Mucosa of descending colon (tissue), 3 donors: Measurements from ENCODE around the gene SCTR. TPM values are rescaled to one million over a fixed set of nuclear protein-coding genes. Genes with fewer than 3 reads are reported as not detected.

ENCODE experiments used
- ATAC-seq: fragments of 200-7000 bp; cut with Tn5 transposase; one replicate; pipeline ENCODE4 v1.9.1; 2020; ENCODE audit warnings: mild to moderate bottlenecking, moderate library complexity
- DNase-seq, 3 donors: peaks; one replicate each; pipeline ENCODE4 v3.0.0-alpha.2; 2020
- H3K36me3 ChIP-seq: fragments of 200-600 bp; one replicate; pipeline ENCODE4 v1.8.0; 2021; ENCODE audit warnings: low read depth, mild to moderate bottlenecking
- H3K4me1 ChIP-seq: fragments of 200-600 bp; one replicate; pipeline ENCODE4 v1.8.0; 2021; ENCODE audit warnings: low read depth, mild to moderate bottlenecking
- H3K4me3 ChIP-seq: fragments of 200-600 bp; one replicate; pipeline ENCODE4 v1.8.0; 2021; ENCODE audit warnings: mild to moderate bottlenecking
- H3K9me3 ChIP-seq: fragments of 200-600 bp; one replicate; pipeline ENCODE4 v1.8.0; 2021; ENCODE audit warnings: mild to moderate bottlenecking
- intact Hi-C, 2 donors: fragments of 100-400 bp; cut with DNase I in 1 of 2; cut with micrococcal nuclease in 1 of 2; formaldehyde crosslinking; loops; one replicate each; pipeline versions ENCODE4 v1.11.0 to v1.11.1; 2022; cut with DNase I, micrococcal nuclease
- total RNA-seq, 3 donors: library from RNA; stranded (reverse); fragmentation: NEBNext Ultra II Directional in 2 of 3; extraction: Animal tissue kit (Norgen Biotek cat#: 25700) in 2 of 3; gene quantifications; one replicate each; pipeline versions ENCODE4 v1.2.1 to v1.2.4, GENCODE V29; 2021 to 2023
- TF ChIP-seq, protein P1 (sequence below): fragments of 200-600 bp; IDR thresholded peaks from one replicate; pipeline ENCODE4 v1.8.0; 2022; ENCODE audit warnings: antibody characterized with exemption, mild to moderate bottlenecking
- donor health status: DM: no; HTN: no; CAD: no; lungs with moderate emphysema.
- donor health status: DM: no; HTN: no; CAD: no.
- donor health status: DM: no; HTN: yes; CAD: no.

Gene SCTR
- total RNA-seq, 3 donors from 2014 or later: 0.25 to 0.32 TPM; not detected in 1

DNA sequence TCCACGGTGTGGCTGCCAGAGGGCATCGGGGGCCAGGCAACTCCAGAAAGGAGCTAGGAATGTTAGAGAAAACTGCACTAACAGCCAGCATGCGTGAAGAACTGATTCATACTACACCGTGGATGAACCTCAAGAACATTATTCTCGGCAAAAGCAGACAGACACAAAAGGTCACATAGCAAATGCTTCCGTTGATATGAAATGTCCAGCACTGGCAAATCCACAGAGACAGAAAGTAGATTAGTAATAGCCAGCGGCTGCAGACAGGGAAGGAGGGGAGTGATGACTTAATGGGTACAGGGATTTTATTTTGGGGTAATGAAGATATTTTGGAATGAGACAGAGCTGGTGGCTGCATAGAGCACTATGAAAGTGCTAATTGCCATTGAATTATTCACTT lies 37.4 kb downstream of the SCTR start:
- TF ChIP-seq, protein P1, sequence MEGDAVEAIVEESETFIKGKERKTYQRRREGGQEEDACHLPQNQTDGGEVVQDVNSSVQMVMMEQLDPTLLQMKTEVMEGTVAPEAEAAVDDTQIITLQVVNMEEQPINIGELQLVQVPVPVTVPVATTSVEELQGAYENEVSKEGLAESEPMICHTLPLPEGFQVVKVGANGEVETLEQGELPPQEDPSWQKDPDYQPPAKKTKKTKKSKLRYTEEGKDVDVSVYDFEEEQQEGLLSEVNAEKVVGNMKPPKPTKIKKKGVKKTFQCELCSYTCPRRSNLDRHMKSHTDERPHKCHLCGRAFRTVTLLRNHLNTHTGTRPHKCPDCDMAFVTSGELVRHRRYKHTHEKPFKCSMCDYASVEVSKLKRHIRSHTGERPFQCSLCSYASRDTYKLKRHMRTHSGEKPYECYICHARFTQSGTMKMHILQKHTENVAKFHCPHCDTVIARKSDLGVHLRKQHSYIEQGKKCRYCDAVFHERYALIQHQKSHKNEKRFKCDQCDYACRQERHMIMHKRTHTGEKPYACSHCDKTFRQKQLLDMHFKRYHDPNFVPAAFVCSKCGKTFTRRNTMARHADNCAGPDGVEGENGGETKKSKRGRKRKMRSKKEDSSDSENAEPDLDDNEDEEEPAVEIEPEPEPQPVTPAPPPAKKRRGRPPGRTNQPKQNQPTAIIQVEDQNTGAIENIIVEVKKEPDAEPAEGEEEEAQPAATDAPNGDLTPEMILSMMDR: no peak
- DNase-seq: no peak
- H3K4me3 ChIP-seq: no peak overlapping the region
- peaks cover 10% of the 10 kb centered on the region for H3K4me1 ChIP-seq
- no peaks in the 10 kb centered on the region for H3K9me3 ChIP-seq
- intact Hi-C loops: no loop called here
- ATAC-seq: no peak
- H3K36me3 ChIP-seq: no peaks in the 10 kb centered on the region

GRCh38 chr2:119486196-119486827 lies 38.0 kb downstream of the SCTR start:
- Histone ChIP-seq H3K4me1 (peaks cover 10% of the 10 kb centered on the region), H3K9me3 (no peaks in the 10 kb centered on the region), H3K4me3 (no peak overlapping the region), H3K36me3 (no peaks in the 10 kb centered on the region)
- no peak for ATAC-seq
- intact Hi-C loops: no loop called here
- TF ChIP-seq, protein P1: no peak
- no peak for DNase-seq

DNA sequence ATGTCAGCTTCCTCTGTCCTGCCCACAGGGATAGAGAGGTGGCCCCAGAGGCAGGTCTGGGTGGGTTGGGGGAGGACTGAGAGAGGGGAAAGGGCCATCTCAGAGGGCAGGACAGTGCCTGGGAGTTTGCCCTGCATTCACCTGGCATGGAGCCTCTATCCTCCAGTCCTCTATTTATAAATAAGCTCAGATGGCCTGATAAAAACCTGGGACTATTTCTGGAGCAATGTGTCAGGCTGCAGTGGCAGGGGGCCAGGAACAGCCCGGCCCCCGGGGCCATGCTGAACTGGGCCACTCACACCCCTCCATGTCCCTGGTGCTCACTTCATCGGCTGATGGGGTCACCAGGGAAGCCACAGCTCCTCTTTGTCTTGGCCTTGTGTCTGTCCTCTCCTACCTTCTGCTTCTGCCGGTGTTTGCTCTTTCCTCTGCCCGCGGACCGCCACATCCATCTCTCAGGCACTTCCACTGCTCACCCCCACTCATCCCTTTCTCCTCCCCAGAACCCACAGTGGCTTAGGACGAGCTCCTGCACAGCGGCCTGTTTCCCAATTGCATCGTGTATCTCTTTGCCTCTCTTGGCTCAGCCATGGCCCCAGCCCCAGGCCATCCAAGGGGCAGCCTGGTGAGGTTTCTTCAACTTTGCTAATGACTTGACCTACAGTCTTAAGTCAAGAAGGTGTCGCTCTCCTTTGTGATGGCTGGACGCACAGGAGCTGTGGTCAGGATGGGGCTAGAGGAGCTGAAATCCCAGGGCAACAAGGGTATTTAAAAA lies 38.8 kb downstream of the SCTR start:
- Histone ChIP-seq H3K4me1 (peaks cover 10% of the 10 kb centered on the region), H3K4me3 (no peak overlapping the region), H3K36me3 (no peaks in the 10 kb centered on the region), H3K9me3 (no peaks in the 10 kb centered on the region)
- ATAC-seq (no peak), DNase-seq (no peak)
- intact Hi-C loops: no loop called here
- TF ChIP-seq, protein P1: no peak

DNA sequence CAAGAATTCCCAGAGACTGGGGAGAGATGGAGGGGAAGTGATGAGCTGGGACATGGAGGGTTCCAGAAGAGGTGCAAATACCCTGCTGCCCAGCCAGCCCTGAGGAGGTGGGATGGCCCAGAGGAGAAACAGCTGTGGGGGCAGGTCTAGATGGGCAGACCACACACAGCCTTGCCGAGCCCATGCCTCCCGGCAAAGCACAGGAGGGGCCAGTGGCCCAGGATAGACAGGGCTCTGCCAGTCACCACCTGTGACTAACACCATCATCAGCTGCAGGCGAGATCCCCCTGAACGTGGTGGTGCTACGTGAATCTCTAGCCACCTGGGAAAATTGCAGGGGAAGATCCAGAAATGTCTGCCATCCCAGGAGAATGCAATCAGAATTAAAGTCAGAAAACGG lies 39.4 kb downstream of the SCTR start:
- TF ChIP-seq, protein P1: no peak
- no peak for DNase-seq
- Histone ChIP-seq H3K9me3 (no peaks in the 10 kb centered on the region), H3K4me1 (peaks cover 10% of the 10 kb centered on the region), H3K36me3 (no peaks in the 10 kb centered on the region), H3K4me3 (no peak overlapping the region)
- intact Hi-C loops: no loop called here
- ATAC-seq: no peak

GRCh38 chr2:119483896-119484718 lies 40.2 kb downstream of the SCTR start:
- peaks cover 10% of the 10 kb centered on the region for H3K4me1 ChIP-seq
- TF ChIP-seq, protein P1: no peak
- intact Hi-C loops: no loop called here
- ATAC-seq (no peak), DNase-seq (no peak)
- H3K36me3 ChIP-seq: no peaks in the 10 kb centered on the region
- no peak overlapping the region for H3K4me3 ChIP-seq
- H3K9me3 ChIP-seq: no peaks in the 10 kb centered on the region
